Stimulated activated CD8-positive, alpha-beta memory T cell treated with anti-CD3 and anti-CD28 coated beads, Interleukin-4, amount 100 ng/mL, for 1 hour (primary cell): Measurements from ENCODE around the gene GFPT1.

ENCODE experiments used
- DNase-seq, 2 donors: peaks; one replicate each; pipeline ENCODE4 v3.0.0-alpha.2; 2020; ENCODE audit warnings: low read depth in 2 of 2, low spot score in 1 of 2

Gene GFPT1

DNA sequence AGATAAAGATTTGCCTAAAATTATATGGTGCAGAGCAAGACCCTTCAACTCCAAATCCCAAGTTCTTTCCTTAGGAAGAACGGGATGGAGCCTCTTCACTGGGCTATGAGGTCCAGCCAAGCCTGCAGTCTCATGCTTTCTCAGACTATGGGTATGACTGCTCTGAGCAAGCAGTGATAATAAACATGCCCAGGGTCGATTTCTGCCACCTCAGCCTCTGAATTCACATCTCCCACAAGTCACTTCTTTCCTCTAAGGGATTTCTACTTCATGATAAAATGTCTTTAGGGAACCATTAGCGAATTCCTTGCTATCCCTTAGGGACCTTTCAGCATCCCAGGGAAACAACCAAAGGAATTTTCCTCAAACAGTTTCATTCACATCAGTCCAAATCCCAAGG, 94.8 kb downstream of the GFPT1 start:
- DNase-seq, result no peak

DNA sequence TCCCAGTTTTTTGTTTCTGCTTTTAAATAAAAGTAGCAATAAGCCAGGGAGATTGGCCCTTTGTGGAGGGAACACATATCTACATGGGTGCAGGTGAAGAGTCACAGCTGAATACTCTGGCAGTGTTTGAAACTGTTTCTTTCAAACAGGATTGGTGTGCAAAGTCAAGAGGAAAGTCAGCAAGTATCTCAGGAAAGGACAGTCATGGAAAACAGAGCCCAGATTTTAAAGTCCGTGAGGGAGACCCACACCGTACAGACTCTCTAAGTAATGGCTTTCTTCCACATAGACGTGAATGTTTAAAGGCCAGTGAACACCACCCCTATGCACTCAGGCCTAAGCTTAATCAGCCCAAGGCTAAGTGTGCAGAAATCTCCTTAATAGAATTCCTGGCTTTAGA, 95.3 kb downstream of the GFPT1 start:
- DNase-seq, result no peak

DNA sequence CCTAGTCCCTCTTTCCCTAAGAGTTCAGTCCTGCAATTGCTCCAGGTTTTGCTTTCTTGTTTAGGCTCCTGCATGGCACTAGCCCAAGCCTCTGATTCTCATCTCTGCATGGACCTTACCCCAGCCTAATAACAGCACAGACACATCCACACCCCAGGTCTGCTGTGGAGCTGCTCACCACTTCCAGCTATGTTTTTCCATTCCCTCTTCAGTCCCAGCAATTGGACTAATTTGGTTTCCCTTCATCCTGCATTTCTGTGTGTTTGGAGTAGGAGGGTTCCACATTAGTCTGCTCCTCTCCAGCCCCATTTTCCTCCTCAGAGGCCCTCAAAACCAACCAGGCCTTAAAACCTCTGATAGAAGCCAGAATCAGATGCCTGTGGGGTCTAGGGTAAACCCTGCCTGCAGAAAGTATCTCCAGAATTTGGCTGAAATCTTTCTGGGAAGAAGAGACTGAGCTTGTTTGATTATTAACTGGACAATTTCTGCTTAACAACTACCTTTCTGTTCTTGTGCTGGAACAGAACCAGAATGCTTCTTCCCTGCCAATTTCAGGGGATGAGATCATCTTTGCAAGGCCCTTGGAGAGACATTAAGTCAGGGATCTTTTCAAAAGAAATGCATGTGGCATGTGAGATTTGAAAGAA, 95.9 kb downstream of the GFPT1 start:
- DNase-seq, result no peak

DNA sequence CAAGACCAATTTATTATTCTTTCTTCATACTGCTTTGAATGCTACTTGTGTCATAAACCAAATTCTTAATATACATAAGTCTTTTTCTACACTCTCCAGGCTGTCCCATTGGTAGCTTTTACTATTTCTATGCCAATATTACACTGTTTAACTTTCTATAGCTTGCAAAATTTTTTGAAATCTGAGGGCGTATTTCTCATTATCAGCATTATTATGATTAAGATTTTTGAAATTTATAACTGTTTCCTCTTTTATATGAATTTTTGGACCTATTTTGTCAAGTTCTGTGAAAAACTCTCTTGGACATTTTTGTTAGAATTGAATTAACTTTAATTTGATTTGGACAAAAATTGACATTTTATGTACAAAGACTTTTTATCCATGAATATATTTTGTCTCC, 98.6 kb downstream of the GFPT1 start:
- no peak for DNase-seq

DNA sequence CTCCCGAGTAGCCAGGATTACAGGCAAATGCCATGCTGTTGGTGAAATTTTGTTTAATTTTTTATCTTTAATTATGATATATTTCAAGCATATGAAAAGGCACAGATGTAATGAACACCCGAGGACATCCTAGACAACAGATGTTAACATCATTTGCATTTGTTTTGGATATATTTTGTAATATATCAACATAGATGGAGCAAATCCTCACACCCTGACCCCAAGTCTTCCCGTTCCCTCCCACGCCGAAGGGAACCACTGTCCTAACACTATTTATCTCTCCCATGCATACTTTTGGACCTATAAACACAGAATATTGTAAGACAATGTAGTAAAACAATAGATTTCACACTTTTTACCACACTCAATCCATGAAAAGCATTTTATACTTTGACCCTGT, 99.5 kb downstream of the GFPT1 start:
- DNase-seq, result no peak

DNA sequence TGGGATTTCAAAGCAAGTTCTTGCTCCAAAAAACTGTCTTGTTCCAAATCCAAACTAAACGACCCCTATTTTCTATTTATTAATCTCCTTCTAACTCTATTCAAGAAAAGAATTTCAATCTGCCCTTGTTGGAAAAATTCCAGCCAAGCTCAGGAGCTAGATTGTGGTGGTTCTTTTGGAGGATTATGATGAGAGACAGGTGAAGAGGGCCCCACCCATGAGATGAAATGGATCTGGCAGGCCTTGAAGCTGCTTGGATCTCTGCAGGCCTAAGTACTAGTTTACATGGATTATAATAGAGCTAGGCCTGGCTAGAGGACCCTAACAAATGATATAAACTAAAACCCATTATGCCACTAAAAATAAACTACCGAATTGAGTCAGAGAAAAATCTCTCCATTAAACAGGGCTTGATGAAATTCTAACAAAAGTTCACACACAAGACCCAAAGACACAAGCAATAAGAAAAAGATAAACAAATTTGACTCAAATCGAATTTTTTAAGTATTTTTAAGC, 101.6 kb downstream of the GFPT1 start:
- no peak for DNase-seq

DNA sequence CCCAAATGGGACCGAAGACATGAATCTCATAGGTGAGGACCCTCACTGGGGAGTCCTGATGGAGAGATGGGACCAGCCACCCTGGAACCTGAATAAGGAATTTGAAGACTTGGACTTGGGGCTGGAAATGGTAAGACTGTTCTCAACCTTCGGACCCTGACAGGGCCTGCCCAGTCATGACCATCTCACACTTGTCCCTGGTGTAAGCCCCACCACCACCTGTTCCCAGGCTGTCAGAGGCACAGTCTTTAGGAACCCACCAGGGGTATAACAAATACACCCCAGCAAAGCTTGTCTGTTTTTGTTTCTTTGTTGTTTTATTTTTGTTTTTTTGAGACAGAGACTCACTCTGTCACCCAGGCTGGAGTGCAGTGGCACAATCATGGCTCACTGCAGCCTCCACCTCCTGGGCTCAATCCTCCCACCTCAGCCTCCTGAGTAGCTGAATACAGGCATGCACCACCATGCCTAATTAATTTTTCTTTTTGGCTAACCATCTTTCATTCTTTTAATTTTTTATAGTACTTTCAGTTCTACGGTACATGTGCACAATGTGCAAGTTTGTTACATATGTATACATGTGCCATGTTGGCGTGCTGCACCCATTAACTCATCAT, 106.1 kb downstream of the GFPT1 start:
- no peak for DNase-seq

DNA sequence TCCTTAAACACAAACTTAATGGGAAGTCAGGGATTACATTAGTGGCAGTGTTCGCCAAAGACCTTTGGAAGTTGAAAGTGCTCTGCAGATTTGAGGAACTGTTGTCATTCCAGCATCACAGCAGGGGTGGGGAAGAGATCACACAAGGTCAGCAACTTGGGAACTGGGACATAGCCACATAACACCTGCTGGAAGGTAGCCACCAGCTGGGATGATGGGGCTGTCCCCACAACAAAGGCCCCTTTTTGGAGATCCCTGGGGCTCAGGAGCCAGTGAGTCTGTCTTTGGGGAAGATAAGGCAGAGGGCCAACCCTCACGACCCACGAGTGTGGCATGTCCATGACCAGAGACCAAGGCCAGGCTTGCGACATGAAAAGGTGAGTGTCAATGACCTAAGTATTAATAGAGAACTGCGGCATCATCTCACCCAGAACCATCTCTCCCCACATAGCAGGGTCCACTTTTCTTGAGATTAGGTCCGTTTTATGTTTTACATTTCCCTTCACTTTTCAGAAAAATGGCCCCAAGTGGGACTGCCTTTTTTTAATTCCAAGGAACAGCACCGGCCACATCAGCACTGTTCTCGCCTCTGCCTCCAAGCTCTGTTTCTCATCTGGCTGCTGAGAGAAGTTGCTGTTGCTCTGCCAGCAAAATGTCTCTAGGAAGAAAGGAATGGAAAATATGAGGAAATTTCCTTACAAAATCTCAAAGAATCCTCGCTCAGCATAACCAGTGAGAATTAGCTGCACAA, 106.9 kb downstream of the GFPT1 start:
- no peak for DNase-seq

DNA sequence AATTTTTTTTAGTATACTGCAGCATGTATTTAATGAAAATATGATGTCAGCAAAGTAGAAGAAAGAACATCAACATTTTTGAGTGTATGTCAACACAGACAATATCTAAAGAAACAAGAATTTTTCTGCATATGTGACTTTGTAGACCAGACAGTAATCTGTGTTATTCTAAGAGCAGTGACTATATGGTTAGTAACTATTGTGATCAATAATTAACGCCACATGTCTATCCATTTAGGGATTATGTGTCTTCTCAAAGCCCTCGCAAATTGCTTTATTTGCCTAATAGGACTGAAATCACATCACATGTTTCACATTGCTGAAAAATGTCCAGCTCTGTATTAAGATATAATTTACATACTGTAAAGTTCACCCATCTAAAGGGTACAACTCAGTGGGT, 107.8 kb downstream of the GFPT1 start:
- DNase-seq, result no peak

DNA sequence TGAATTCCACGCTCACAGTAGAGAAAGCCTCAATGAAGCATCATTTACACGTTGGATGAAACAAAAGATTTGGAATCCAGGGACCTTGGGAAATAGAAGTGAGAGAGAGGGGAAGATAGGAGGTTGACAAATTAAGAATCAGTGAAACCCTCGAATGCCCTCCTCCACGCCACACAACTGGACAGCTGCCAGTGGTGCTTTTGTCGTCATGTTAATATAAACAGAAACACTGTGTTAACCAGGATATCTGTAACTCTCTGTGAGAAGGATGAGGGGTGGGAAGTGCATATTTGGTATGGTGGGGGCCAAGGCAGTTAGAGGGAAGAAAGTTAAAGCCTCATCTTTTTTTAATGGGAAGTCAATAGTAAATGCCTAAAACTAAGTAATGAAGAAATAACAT, 108.7 kb downstream of the GFPT1 start:
- no peak for DNase-seq

DNA sequence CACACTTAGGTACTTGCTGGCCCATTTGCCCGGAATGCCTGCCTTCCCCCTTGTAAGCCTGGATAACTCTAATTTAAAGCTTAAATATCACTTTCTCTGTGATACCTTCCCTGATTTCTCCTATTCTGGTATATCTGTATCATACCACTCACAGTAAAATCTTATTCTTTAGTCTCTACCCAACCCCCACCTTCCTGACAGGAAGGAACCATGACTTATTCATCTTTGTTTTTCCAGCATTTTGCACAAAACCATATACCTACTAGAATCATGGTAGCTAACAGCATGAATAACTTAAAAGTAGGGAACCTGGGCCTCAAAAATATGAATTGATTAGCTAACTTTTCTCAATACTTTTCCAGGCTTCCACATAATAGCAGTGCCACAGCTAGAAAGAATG, 111.5 kb downstream of the GFPT1 start:
- DNase-seq, result no peak

DNA sequence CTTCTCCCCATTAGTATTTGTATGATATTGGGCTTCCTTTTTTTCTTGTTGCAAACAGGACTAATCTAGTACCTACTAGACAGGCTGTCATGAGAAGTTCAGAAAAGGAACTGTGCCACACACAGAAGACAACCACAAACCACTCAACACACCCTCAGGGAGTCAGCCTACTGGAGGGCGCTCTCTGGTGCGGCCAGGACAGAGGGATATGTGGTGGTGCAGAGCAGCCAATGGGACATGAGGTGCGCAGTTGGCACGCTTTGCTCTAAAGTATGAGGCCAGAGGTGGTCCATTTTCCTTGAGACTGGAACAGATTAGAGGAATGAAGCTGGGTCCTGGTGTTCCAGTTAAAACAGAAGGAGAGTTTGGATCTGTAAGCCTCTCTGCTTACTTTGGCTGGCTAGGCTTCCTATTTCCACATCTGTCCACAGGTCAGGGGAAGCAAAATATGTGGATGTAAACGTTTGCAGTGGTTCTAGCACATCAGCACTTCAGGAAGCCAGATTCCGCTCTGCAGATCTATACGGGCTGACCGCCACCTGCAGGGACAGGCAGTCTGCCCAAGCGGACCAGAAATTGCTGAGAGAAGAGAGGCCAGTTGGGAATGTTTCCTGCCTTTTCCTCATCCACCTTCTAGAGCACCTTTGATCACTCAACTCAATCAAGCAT, 114.1 kb downstream of the GFPT1 start:
- no peak for DNase-seq

DNA sequence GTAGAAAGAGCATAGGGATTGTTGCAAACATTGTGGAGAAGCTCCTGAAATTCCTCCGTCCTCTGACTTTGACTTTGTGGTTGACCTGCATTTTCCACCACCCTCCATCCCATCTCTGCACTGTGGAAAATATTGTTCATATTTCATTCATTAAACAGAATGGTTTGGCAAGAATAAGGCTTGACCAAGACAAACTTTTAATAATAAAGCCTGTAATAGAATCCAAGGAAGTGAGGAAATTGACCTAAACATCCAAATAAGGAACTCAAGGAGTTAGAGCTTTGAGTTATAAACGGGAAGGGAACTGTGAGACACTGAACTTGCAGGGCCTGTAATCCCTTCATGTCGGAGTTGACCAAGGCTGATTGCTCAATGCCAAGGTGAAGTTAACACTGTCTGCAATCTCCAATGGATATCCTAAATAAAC, 115.2 kb downstream of the GFPT1 start:
- DNase-seq, result no peak
